ENCODE measurements around the gene SUCO. TPM values are rescaled to one million over a fixed set of nuclear protein-coding genes. Genes with fewer than 3 reads are reported as not detected.

Gene SUCO
- polyA plus RNA-seq, 2 of the 4 experiments (the other 2 are of a cell fraction), result 10.3 to 21.8 TPM

DNA sequence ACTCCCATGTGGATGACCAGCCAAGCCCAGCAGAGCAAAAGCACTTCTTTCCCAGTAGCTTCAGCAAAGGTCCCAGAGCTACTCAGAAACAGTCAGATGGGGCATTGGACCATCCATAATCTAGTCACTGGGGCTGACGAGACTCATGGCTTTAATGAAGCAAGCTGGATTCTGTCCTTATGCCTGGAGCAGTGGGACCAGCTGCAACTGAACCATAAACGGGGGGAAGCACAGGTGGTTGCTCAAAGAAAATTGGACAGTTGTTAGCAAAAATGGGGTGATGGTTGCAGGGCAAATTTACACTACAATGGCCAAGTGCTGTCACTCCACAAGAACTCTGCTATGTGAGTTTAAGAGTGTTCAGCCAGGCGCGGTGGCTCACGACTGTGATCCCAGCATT lies 108.5 kb downstream of the SUCO start:
- POLR2A ChIA-PET, result no interaction called here
- DNase-seq (ENCODE audit: low read depth in 1 of 2, low spot score in 1 of 2) (no peak), FAIRE-seq (no peak), ATAC-seq (no peak)
- Histone ChIP-seq H3K4me1 (peaks cover 43% of the 10 kb centered on the region), H3K9me3 (peaks cover 3% of the 10 kb centered on the region; the same call in 1 of the 3 replicates), H3K4me2 (no peak overlapping the region), H3K4me3 (no peak overlapping the region), H3K27ac (0 out of 6 replicates have a peak overlapping the region, but pooled peaks of 1 of the 2 experiments have one; percentile 3)
- 78% methylated on average over 5 of the region's 5 CpGs for WGBS (ENCODE audit: missing lambda C conversion rate)
- TF ChIP-seq EHF (CRISPR knock-in tag; IDR thresholded peaks at IDR 0.05) (no peak), HEYL (CRISPR knock-in tag; IDR thresholded peaks at IDR 0.05) (no peak), CHD4 (IDR thresholded peaks at IDR 0.05; ENCODE audit: borderline replicate concordance) (no peak), TFCP2L1 (CRISPR knock-in tag; IDR thresholded peaks at IDR 0.05) (no peak), CBX2 (IDR thresholded peaks at IDR 0.05; ENCODE audit: borderline replicate concordance, low read depth) (no peak), NR3C1 (IDR thresholded peaks at IDR 0.05) (no peak), SREBF2 (IDR thresholded peaks at IDR 0.05) (no peak), ZFP36 (IDR thresholded peaks at IDR 0.05; ENCODE audit: borderline replicate concordance, partially characterized antibody) (no peak), FOXS1 (CRISPR knock-in tag; IDR thresholded peaks at IDR 0.05) (no peak), JUN (IDR thresholded peaks at IDR 0.05) (no peak), KDM1A (IDR thresholded peaks at IDR 0.05; ENCODE audit: low read depth) (no peak), ZNF302 (CRISPR knock-in tag; IDR thresholded peaks at IDR 0.05) (no peak), MAFK (IDR thresholded peaks at IDR 0.05; ENCODE audit: partially characterized antibody) (no peak), ESRRA (IDR thresholded peaks at IDR 0.05; ENCODE audit: borderline replicate concordance, low read length) (no peak), KDM5A (IDR thresholded peaks at IDR 0.05) (no peak), ZC3H11A (IDR thresholded peaks at IDR 0.05) (no peak), ZSCAN20 (CRISPR knock-in tag; IDR thresholded peaks at IDR 0.05) (no peak), HOXB5 (CRISPR knock-in tag; IDR thresholded peaks at IDR 0.05) (no peak)
- TF ChIP-seq, protein P1, sequence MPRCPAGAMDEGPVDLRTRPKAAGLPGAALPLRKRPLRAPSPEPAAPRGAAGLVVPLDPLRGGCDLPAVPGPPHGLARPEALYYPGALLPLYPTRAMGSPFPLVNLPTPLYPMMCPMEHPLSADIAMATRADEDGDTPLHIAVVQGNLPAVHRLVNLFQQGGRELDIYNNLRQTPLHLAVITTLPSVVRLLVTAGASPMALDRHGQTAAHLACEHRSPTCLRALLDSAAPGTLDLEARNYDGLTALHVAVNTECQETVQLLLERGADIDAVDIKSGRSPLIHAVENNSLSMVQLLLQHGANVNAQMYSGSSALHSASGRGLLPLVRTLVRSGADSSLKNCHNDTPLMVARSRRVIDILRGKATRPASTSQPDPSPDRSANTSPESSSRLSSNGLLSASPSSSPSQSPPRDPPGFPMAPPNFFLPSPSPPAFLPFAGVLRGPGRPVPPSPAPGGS (IDR thresholded peaks at IDR 0.05), result no peak
- CTCF ChIA-PET, result interaction anchor here (1.2 to 1.3 kb wide), 2 partner anchors 11 to 13 kb away, joined by 3 read pairs; no protein-coding TSS in a partner anchor

DNA sequence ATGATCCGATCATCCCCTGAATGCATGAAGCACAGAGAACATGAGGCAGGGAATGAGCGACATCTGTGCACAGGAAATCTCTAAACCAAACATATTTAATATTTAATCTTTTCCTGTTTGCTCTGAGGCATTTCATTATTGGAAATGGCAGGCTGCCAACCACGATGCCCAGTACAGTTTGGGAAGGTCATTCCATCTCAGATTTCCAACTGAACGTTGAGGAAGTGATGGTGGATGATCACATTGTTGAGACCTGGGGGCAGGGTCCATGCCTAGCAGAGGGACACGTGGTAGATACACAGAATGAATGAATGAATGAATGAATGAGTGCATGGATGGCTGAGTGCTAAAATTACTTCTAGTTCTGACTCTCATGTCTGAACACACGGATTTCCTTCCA lies 110.0 kb downstream of the SUCO start:
- ATAC-seq (peak in 1 of 2 experiments; percentile 30; a peak in 2 of 6 replicates), DNase-seq (ENCODE audit: low read depth in 1 of 2, low spot score in 1 of 2) (peak in 1 of 2 experiments; percentile 55), FAIRE-seq (no peak)
- TF ChIP-seq, protein P2, sequence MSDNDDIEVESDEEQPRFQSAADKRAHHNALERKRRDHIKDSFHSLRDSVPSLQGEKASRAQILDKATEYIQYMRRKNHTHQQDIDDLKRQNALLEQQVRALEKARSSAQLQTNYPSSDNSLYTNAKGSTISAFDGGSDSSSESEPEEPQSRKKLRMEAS (IDR thresholded peaks at IDR 0.05), result peak; percentile 58
- 0 out of 2 replicates have a peak, but pooled peaks have one; percentile 14 for TF ChIP-seq MYC (IDR thresholded peaks at IDR 0.05; ENCODE audit: borderline replicate concordance, low read length)
- TF ChIP-seq ESRRA (IDR thresholded peaks at IDR 0.05; ENCODE audit: borderline replicate concordance, low read length), result no peak
- Histone ChIP-seq H3K4me3 (no peak overlapping the region), H3K27ac (peak overlapping the region; percentile 38 to 74), H3K9me3 (no peaks in the 10 kb centered on the region), H3K4me2 (peak overlapping the region; percentile 45), H3K4me1 (peaks cover 40% of the 10 kb centered on the region)
- ChIA-PET POLR2A (no interaction called here), CTCF (interaction anchor here (0.6 to 2.2 kb wide), 2 partner anchors 37 to 77 kb away, joined by 4 to 6 read pairs; no protein-coding TSS in a partner anchor)
- WGBS (ENCODE audit: missing lambda C conversion rate), result 27% methylated on average over 6 of the region's 6 CpGs

DNA sequence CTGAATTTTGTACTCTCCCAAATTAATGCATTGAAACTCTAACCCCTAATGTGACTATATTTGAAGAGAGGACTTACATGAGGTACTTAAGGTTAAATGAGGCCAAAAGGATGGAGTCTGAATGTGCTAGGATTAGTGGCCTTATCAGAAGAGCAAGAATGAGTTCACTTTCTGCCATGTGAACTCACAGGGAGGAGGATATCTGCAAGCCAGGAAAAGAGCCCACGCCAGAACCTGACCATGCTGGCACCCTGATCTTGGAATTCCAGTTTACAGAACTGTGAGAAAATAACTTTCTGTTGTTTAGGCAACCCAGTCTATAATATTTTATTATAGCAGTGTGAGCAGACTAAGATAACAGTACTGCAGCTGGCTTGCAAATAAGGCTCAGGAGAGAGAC lies 113.7 kb downstream of the SUCO start:
- FAIRE-seq (no peak), DNase-seq (ENCODE audit: low read depth in 1 of 2, low spot score in 1 of 2) (no peak), ATAC-seq (no peak)
- Histone ChIP-seq H3K27ac (no peak overlapping the region), H3K4me1 (peaks cover 22% of the 10 kb centered on the region), H3K9me3 (no peaks in the 10 kb centered on the region), H3K4me3 (no peak overlapping the region), H3K4me2 (no peak overlapping the region)
- 93% methylated on average over 1 of the region's 1 CpG for WGBS (ENCODE audit: missing lambda C conversion rate)
- ChIA-PET CTCF (no interaction called here), POLR2A (no interaction called here)
- TF ChIP-seq NPAS2 (CRISPR knock-in tag; IDR thresholded peaks at IDR 0.05; ENCODE audit: borderline replicate concordance) (no peak), CEBPB (IDR thresholded peaks at IDR 0.05) (no peak), MYC (IDR thresholded peaks at IDR 0.05; ENCODE audit: borderline replicate concordance, low read length) (no peak), RFX5 (IDR thresholded peaks at IDR 0.05) (no peak), TP53 (CRISPR knock-in tag; IDR thresholded peaks at IDR 0.05) (no peak)
- TF ChIP-seq, protein P3, sequence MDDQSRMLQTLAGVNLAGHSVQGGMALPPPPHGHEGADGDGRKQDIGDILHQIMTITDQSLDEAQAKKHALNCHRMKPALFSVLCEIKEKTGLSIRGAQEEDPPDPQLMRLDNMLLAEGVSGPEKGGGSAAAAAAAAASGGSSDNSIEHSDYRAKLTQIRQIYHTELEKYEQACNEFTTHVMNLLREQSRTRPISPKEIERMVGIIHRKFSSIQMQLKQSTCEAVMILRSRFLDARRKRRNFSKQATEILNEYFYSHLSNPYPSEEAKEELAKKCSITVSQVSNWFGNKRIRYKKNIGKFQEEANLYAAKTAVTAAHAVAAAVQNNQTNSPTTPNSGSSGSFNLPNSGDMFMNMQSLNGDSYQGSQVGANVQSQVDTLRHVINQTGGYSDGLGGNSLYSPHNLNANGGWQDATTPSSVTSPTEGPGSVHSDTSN (IDR thresholded peaks at IDR 0.05), result no peak

All from A549 (cell line).